ENCODE results near the gene CACNA1S.

CACNA1S gene

GRCh38 chr1:201074018-201074417 is 38.2 kb downstream of the CACNA1S start:
- Histone ChIP-seq H3K27me3 (no peaks in the 10 kb centered on the region), H3K4me3 (no peak overlapping the region), H3K36me3 (no peaks in the 10 kb centered on the region), H3K27ac (no peak overlapping the region), H3K9me3 (no peaks in the 10 kb centered on the region), H3K4me1 (no peaks in the 10 kb centered on the region)
- DNase-seq: no peak
- TF ChIP-seq, protein P1, sequence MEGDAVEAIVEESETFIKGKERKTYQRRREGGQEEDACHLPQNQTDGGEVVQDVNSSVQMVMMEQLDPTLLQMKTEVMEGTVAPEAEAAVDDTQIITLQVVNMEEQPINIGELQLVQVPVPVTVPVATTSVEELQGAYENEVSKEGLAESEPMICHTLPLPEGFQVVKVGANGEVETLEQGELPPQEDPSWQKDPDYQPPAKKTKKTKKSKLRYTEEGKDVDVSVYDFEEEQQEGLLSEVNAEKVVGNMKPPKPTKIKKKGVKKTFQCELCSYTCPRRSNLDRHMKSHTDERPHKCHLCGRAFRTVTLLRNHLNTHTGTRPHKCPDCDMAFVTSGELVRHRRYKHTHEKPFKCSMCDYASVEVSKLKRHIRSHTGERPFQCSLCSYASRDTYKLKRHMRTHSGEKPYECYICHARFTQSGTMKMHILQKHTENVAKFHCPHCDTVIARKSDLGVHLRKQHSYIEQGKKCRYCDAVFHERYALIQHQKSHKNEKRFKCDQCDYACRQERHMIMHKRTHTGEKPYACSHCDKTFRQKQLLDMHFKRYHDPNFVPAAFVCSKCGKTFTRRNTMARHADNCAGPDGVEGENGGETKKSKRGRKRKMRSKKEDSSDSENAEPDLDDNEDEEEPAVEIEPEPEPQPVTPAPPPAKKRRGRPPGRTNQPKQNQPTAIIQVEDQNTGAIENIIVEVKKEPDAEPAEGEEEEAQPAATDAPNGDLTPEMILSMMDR (IDR thresholded peaks at IDR 0.05): no peak
- intact Hi-C loops (cut with DNase I; ENCODE audit: low total_unique reads): no loop called here

DNA sequence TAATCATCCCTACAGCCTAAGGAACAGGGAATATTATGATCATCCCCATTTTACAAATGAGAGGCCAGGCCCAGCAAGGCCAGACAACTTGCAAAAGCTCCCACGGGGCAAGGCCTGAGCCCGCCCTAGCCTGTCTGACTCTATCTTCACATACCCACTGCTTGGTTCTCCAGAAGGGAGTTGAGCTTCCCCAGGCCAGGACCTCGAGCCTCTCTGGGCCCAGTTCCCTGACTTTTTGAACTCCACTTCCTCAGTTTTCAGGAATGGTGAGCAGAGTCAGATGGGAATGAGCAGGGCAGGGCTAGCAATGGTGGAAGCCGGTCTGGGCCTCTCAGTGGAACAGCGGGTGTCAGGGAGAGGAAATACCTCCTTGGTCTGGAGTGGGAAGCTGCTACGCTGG is 39.3 kb downstream of the CACNA1S start:
- Histone ChIP-seq H3K4me1 (no peaks in the 10 kb centered on the region), H3K27ac (no peak overlapping the region), H3K9me3 (no peaks in the 10 kb centered on the region), H3K36me3 (no peaks in the 10 kb centered on the region), H3K4me3 (no peak overlapping the region), H3K27me3 (no peaks in the 10 kb centered on the region)
- intact Hi-C loops (cut with DNase I; ENCODE audit: low total_unique reads): no loop called here
- DNase-seq: no peak
- TF ChIP-seq, protein P1 (IDR thresholded peaks at IDR 0.05): no peak

DNA sequence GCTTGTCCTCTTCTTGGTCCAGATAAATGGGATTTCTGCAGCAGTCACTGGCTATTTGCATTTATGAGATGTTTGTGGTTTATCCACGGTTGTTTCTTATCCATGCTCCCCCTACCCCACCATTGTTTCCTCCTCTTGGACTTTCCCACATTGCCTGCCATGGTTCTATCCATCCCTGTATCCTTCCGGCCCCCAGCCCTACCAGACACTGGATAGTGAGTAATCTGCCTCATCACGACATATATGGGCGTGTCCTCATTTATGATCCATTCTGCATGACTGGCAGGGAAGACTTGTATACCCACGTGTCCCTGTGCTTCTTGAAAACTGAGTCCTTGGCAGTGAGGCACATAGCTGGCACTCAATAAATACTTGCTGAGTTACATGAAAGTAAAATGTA is 40.1 kb downstream of the CACNA1S start:
- Histone ChIP-seq H3K27me3 (no peaks in the 10 kb centered on the region), H3K4me3 (no peak overlapping the region), H3K27ac (no peak overlapping the region), H3K4me1 (no peaks in the 10 kb centered on the region), H3K36me3 (no peaks in the 10 kb centered on the region), H3K9me3 (no peaks in the 10 kb centered on the region)
- no peak for DNase-seq
- intact Hi-C loops (cut with DNase I; ENCODE audit: low total_unique reads): no loop called here
- TF ChIP-seq, protein P1 (IDR thresholded peaks at IDR 0.05): no peak

DNA sequence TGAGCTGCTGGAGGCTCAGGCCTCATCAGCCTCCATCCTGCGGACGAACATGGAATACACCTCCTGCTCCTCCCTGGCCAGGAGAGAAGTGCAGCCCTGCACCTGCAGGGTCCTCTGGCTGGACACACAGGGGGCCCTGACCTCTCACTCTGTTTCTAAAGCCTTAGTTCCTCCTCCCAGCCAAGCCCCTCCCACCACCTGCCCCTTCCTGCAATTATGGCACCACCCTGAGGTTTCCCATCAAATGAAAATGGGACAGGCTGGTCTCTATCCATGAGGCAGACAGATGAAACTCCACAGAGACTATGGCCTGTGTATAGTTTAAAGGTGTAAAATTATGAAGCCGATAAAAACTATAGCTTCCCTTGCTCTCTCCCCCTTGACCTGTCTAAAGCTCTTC is 42.6 kb downstream of the CACNA1S start:
- Histone ChIP-seq H3K4me1 (no peaks in the 10 kb centered on the region), H3K27me3 (peaks cover 0 to 8% of the 10 kb centered on the region in 2 donors), H3K36me3 (no peaks in the 10 kb centered on the region), H3K9me3 (no peaks in the 10 kb centered on the region), H3K4me3 (no peak overlapping the region), H3K27ac (no peak overlapping the region)
- TF ChIP-seq, protein P1 (IDR thresholded peaks at IDR 0.05): no peak
- no peak for DNase-seq
- intact Hi-C loops (cut with DNase I; ENCODE audit: low total_unique reads): no loop called here

DNA sequence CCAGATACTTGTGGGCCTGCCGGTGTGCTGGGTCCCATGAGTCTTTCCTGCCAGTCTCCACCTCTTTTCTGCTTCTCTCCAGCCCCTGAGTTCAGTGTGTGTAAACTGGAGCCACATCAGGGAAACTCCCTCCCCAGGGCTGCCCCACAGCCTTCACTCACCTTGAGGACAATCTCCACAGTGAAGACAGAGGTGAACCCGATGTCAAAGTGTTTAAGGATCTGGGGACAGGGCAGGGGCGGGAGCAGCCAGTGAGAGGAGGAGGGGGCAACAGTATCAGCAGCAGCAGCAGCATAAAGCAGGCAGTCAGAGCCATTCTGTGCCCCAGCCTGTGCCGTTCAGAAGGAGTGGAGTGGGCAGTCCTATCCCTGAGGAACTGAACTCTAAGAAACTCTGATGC is 43.2 kb downstream of the CACNA1S start:
- Histone ChIP-seq H3K27me3 (peaks cover 0 to 8% of the 10 kb centered on the region in 2 donors), H3K9me3 (no peaks in the 10 kb centered on the region), H3K4me3 (no peak overlapping the region), H3K27ac (no peak overlapping the region), H3K4me1 (no peaks in the 10 kb centered on the region), H3K36me3 (no peaks in the 10 kb centered on the region)
- TF ChIP-seq, protein P1 (IDR thresholded peaks at IDR 0.05): no peak
- no peak for DNase-seq
- intact Hi-C loops (cut with DNase I; ENCODE audit: low total_unique reads): no loop called here

GRCh38 chr1:201066986-201067385 is 45.2 kb downstream of the CACNA1S start:
- no peak overlapping the region for H3K4me3 ChIP-seq
- H3K36me3 ChIP-seq: no peaks in the 10 kb centered on the region
- no peaks in the 10 kb centered on the region for H3K9me3 ChIP-seq
- no peak for DNase-seq
- intact Hi-C loops (cut with DNase I; ENCODE audit: low total_unique reads): no loop called here
- H3K27me3 ChIP-seq: peaks cover 0 to 8% of the 10 kb centered on the region in 2 donors
- TF ChIP-seq, protein P1 (IDR thresholded peaks at IDR 0.05): no peak
- no peaks in the 10 kb centered on the region for H3K4me1 ChIP-seq
- no peak overlapping the region for H3K27ac ChIP-seq
